ENCODE data around the gene DGKD.
"Not testable (repeated sequence)": the region's sequence is repeated elsewhere in the genome, so short reads cannot be mapped to it uniquely, and the experiment has no call there.

The DGKD gene

DNA sequence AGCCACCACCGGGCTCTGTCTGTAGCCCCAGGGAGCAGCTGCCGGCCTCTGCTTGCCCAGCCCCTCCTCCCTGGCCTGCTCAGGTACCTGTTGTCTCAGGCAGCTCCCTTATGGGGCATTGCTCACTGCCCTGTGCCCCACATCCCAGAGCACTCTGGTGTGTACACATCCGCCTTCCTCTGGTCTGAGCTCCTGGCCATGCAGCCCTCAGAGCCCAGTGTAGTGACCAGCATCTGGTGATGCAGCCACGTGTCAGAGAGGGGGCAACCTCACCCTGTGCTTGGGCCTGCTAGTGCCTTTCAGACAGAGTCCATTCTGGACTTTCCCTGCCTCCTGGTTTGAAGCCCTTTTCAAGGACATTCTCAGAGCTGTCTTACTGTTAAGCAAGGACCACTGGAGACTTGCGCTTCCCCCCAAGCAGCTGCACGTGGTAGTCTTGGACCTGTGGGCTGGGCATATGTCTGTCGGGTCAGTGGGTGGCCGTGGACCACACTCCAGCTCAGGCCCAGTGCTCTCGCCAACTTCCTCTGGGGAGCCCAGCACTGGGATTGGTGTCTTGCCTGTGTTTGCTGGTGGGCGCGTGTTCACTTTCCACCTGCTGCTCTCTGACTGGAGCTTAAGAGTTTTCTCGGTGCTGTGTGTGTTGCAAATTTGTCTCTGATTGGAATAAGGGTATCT is 30.7 kb downstream of the DGKD start:
- no peak for DNase-seq (ENCODE audit: low read depth in 2 of 2)

GRCh38 chr2:233385489-233386044 is 31.3 kb downstream of the DGKD start:
- DNase-seq (ENCODE audit: low read depth in 2 of 2) = peak in 1 of 2 donors; percentile 37

GRCh38 chr2:233386382-233387041 is 32.2 kb downstream of the DGKD start:
- no peak for DNase-seq (ENCODE audit: low read depth in 2 of 2)

DNA sequence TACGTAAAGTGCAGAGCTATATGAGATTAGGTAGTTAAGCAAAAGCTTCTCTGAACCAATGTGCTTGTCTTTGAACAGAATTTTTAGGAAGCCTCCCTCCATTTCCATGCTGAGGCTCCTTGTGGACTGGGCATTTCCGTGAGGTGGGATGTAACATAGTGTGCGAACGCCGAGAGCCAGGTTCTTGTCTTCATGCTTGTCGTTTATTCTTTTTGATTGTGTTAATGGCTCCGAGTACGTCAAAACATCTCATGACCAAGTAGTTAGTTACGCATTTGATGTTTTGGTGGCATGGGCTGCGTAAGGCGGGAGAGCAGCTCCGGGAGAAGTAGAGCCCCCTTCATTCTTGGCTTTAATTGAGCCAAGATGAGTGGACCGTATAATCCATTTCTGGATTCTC is 32.9 kb downstream of the DGKD start:
- DNase-seq (ENCODE audit: low read depth in 2 of 2) = no peak

DNA sequence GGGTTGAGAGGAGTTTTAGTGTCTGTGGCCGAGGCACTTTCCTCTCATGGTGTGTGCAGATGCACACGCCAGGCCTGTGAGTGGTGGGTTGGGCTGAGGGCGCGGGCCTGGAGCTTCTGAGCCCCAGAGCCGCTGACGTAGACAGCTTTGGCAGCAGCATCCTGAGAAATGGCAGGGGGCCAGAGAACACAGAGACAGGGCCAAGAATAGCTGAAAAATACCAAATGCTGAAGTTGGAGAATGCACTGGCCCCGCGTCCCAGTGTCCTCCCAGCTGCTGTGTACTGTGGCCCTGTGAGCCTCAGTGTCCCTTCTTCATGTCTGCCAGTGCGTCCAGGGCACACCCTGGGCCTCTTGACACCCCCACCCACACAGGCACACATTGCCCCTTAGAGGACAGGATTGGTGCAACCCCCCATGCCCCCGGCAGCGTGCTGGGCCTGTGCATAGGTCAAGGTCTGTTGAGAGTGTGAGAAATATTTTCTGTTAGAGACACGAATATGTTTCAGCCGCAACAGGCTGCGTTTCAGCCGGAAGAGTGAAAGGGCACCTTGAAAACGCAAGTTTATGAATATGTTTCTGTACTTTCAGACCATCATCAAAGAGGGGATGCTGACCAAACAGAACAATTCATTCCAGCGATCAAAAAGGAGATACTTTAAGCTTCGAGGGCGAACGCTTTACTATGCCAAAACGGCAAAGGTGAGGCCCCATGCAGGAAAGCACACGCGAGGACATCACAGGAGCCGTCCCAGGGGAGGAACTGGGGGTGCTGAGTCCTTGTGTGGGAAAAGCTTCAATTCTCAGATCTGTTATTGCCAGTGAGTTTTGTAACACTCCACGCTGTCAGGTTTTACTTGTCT is 33.6 kb downstream of the DGKD start:
- no peak for DNase-seq (ENCODE audit: low read depth in 2 of 2)

- no peak for DNase-seq (ENCODE audit: low read depth in 2 of 2)
Observed at GRCh38 chr2:233389601-233390125, 35.4 kb downstream of the DGKD start.

GRCh38 chr2:233395687-233396086 is 41.4 kb downstream of the DGKD start:
- DNase-seq (ENCODE audit: low read depth in 2 of 2) = no peak

GRCh38 chr2:233396726-233397665 is 42.7 kb downstream of the DGKD start:
- DNase-seq (ENCODE audit: low read depth in 2 of 2) = not testable (repeated sequence)

- no peak for DNase-seq (ENCODE audit: low read depth in 2 of 2)
Observed at GRCh38 chr2:233399306-233400225, 45.3 kb downstream of the DGKD start.

DNA sequence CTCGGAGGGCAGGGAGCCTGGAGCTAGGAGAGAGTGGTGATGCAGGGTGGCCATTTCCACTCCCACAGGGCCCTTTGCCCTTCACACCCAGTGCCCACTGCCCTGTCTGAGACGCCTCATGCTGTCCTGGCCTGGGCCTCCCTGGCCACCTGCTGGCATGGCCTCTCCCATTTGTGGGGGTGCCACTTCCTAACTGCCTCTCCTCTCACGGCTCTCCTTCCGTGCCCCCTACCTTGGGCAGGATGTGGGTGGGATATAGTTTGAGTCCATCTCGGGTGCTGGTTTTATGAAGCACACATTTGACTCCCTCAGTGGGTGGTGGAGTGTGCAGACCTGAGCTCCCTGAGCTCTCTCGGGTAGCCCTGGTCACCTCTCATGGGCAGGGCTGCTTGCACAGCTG is 46.0 kb downstream of the DGKD start:
- DNase-seq (ENCODE audit: low read depth in 2 of 2) = no peak

DNA sequence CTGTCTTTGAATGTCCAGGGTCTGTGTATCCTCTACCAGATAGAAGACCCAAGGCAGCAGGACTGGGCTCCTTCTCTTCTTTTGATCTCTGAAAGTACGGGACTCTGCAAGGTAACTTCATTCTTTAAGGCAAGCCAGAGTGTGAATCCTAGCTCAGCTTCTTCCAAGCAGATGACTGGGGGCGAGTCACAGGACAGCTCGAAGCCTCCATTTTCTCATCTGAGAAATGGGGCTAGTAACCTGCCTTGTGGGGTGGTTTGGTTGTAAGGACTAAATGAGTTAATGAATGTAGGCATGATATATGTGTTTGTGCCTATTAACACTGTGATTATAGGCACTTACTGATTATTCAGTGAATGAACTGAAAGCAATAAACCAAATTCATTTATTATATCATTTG is 46.7 kb downstream of the DGKD start:
- DNase-seq (ENCODE audit: low read depth in 2 of 2) = no peak

GRCh38 chr2:233402346-233402745 is 48.1 kb downstream of the DGKD start:
- no peak for DNase-seq (ENCODE audit: low read depth in 2 of 2)

- no peak for DNase-seq (ENCODE audit: low read depth in 2 of 2)
Observed at GRCh38 chr2:233402789-233403188, 48.5 kb downstream of the DGKD start.

DNA sequence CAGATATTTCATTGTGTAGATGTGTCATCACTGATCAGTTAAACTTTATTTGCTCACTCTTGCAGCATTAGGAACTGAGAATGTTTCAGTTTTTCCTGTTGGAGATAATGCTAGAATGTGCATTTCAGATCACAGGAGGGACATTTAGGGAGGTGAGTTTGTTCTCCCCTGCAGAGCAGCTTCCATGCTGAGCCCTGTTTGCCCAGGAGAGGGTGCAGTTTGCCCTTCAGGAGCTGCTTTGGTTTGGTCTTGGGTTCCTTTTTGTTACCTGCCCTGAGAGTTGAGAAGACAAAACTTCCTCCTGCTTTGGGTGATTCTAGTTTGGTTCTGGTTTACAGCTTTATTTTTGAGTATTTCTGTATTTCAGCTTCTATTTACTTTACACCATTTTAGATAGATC is 49.9 kb downstream of the DGKD start:
- DNase-seq (ENCODE audit: low read depth in 2 of 2) = peak; percentile 39 to 52

- DNase-seq (ENCODE audit: low read depth in 2 of 2) = no peak
Observed at GRCh38 chr2:233406865-233407264, 52.6 kb downstream of the DGKD start.

GRCh38 chr2:233407771-233408181 is 53.5 kb downstream of the DGKD start:
- DNase-seq (ENCODE audit: low read depth in 2 of 2) = no peak

DNA sequence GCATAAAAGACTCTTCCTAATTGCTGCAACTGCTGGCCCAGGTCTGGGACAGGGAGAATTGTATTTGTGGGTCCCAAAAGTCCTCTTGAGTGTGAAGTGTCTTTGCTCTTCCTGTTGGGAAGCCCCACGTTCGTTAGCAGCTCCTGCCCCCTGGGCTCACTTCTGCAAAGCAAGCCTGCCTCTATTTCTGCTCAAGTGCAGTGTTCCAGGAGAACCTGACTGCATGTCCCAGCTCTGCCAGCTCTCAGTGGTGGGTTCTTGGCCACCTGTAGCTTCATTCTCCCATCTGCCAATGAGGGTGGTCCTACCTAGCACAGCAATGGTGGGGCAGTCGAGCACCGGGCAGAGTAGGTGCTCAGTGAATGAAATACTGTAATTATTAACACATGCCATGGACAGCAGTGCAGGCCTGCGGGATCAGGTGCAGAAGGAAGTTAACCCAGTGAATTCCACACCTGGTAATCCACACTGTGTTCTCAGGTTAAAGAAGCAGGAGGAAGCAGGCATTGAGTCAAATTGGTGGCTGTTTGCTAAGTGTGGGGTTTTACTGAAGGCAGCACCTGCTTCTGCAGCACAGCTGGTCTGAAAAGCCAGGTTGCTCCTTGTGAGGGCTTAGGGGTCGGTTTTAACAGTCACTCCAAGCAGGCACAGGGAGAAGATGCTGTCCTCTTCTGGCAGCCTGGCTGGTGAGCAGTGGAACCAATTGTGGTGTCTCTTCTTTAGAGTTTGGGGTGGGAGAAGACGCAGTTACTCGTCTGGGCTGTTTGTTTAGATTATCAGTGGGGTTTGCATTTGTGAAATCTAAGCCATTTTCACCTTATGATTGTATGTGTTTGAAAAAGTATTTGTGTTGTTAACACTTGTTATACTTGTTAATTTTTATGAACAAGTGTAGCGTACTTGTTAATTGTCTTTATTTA is 54.3 kb downstream of the DGKD start:
- DNase-seq (ENCODE audit: low read depth in 2 of 2) = no peak

DNA sequence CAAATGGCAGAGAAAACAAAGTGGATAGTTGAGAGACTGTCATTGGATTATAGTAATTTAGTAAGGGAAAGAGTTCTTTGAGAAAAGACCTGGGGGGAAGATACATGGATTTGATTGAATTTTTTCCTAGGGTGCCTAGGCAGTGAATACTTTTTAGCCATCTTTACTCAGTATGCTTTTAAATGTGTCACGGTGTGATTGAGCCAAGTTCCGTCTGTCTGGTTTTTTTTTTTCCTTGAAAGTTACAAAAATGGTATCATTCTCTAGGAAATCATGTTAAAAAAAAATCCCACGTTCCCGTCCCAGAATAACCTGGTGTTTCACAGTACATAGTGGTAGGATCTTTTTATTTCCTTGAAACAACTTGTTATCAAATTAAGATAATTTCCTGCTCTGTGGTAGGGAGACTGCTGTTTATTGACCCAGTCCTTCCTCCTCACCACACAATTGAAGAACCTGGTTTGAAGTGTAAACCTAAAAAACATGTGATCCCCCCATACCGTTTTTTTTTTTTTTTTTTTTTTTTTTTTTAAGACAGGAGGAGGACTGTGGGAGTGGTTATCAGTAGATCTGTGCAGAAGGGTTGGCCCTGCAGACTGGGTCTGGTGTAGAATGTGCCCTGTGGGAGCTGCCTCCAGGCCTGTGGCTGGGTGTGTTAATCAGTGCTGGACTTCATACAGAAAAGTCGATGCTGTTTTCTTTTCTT is 55.1 kb downstream of the DGKD start:
- no peak for DNase-seq (ENCODE audit: low read depth in 2 of 2)
